A204.1 (cell line): ENCODE results near the gene RNF152.
"Not testable (repeated sequence)": the region's sequence is repeated elsewhere in the genome, so short reads cannot be mapped to it uniquely, and the experiment has no call there.

Source experiments
- FAIRE-seq: peaks from 2 replicates; lab custom pipeline; 2012; peaks lifted over from hg19 to GRCh38; lab: Jason Lieb, UNC

The RNF152 gene

GRCh38 chr18:61821748-61822147 lies 71.1 kb downstream of the RNF152 start:
- FAIRE-seq = no peak

GRCh38 chr18:61820882-61821281 lies 71.9 kb downstream of the RNF152 start:
- FAIRE-seq = no peak

- FAIRE-seq = no peak
Observed at GRCh38 chr18:61817086-61817485, 75.7 kb downstream of the RNF152 start.

- no peak for FAIRE-seq
Observed at GRCh38 chr18:61815885-61816470, 76.8 kb downstream of the RNF152 start.

- no peak for FAIRE-seq
Observed at GRCh38 chr18:61808286-61808685, 84.5 kb downstream of the RNF152 start.

- no peak for FAIRE-seq
Observed at GRCh38 chr18:61803393-61803792, 89.4 kb downstream of the RNF152 start.

GRCh38 chr18:61797696-61798590 lies 94.9 kb downstream of the RNF152 start:
- FAIRE-seq = no peak

GRCh38 chr18:61791031-61791430 lies 101.8 kb downstream of the RNF152 start:
- FAIRE-seq = no peak

GRCh38 chr18:61787011-61787670 lies 105.7 kb downstream of the RNF152 start:
- FAIRE-seq = not testable (repeated sequence)

- no peak for FAIRE-seq
Observed at GRCh38 chr18:61785588-61785987, 107.2 kb downstream of the RNF152 start.

- FAIRE-seq = no peak
Observed at GRCh38 chr18:61784834-61785233, 108.0 kb downstream of the RNF152 start.

GRCh38 chr18:61782545-61782944 lies 110.3 kb downstream of the RNF152 start:
- FAIRE-seq = no peak

GRCh38 chr18:61776201-61776600 lies 116.6 kb downstream of the RNF152 start:
- FAIRE-seq = not testable (repeated sequence)

- no peak for FAIRE-seq
Observed at GRCh38 chr18:61774846-61775245, 118.0 kb downstream of the RNF152 start.

- FAIRE-seq = no peak
Observed at GRCh38 chr18:61772293-61772848, 120.4 kb downstream of the RNF152 start.

- FAIRE-seq = no peak
Observed at GRCh38 chr18:61771861-61772260, 120.9 kb downstream of the RNF152 start.

- no peak for FAIRE-seq
Observed at GRCh38 chr18:61770279-61770678, 122.5 kb downstream of the RNF152 start.

- no peak for FAIRE-seq
Observed at GRCh38 chr18:61766266-61766884, 126.4 kb downstream of the RNF152 start.

- FAIRE-seq = no peak
Observed at GRCh38 chr18:61765097-61765496, 127.7 kb downstream of the RNF152 start.

GRCh38 chr18:61764381-61764780 lies 128.4 kb downstream of the RNF152 start:
- FAIRE-seq = no peak

GRCh38 chr18:61761875-61762274 lies 130.9 kb downstream of the RNF152 start:
- FAIRE-seq = no peak
